HepG2 (cell line): ENCODE measurements around the gene TLCD3A. TPM values are rescaled to one million over a fixed set of nuclear protein-coding genes. Genes with fewer than 3 reads are reported as not detected.

ENCODE experiments used
- ATAC-seq: fragments of 200-7000 bp; cut with Tn5 transposase; 3 replicates; pipeline ENCODE4 v1.9.1; 2020; ENCODE audit warnings: mild to moderate bottlenecking, moderate library complexity
- BruUV-seq: library from RNA; stranded (reverse); fragments of 400-500 nt; replicated peaks from 2 replicates; lab custom pipeline; 2021; lab: Mats Ljungman, UMichigan
- CTCF ChIA-PET: fragments of 300-600 bp; formaldehyde crosslinking; extraction: SDS; loops from one replicate; lab custom pipeline; 2021; ENCODE audit warnings: low total read pairs, inconsistent platforms, low intra/inter-chr PET ratio; lab: Yijun Ruan, JAX
- POLR2A ChIA-PET: fragments of 350-600 bp; sonication (Branson Sonifier 250); formaldehyde crosslinking; loops from one replicate; lab custom pipeline; 2020; ENCODE audit warnings: antibody characterized with exemption, inconsistent platforms; lab: Yijun Ruan, JAX
- DNase-seq: peaks from one replicate; pipeline ENCODE4 v3.0.0-alpha.2; 2015; ENCODE audit warnings: low spot score
- FAIRE-seq: peaks from 3 replicates; lab custom pipeline; 2011; peaks lifted over from hg19 to GRCh38; lab: Jason Lieb, UNC
- H2AFZ ChIP-seq: one replicate; pipeline ENCODE4 v1.6.1; 2011; ENCODE audit warnings: low read length, inconsistent platforms
- H3K27ac ChIP-seq: fragments of 300-600 bp; 3 replicates; pipeline ENCODE4 v1.8.0; 2011; ENCODE audit warnings: mixed run types, mild to moderate bottlenecking, mixed read lengths, low read length, inconsistent platforms; ENCODE audit not compliant: insufficient read depth; ENCODE audit errors: extremely low read length
- H3K27me3 ChIP-seq, 2 experiments: fragments of 200-600 bp in 1 of 2; 2 replicates in 1 of 2; 3 replicates in 1 of 2; pipeline versions ENCODE4 v1.6.0 to v1.8.0; 2011; ENCODE audit warnings: low read length in 2 of 2, mild to moderate bottlenecking in 2 of 2, moderate library complexity in 2 of 2, inconsistent platforms in 1 of 2; ENCODE audit not compliant: insufficient read depth in 2 of 2, control insufficient read depth in 1 of 2
- H3K36me3 ChIP-seq, 2 experiments: fragments of 200-600 bp in 1 of 2; replicated peaks in 1 of 2; 2 replicates in 1 of 2; 3 replicates in 1 of 2; pipeline versions ENCODE4 v1.5.1 to v1.8.0; 2011; ENCODE audit warnings: low read length in 2 of 2, inconsistent platforms in 1 of 2; ENCODE audit not compliant: insufficient read depth in 2 of 2, control insufficient read depth in 1 of 2
- H3K4me1 ChIP-seq: 2 replicates; pipeline ENCODE4 v1.5.1; 2012; ENCODE audit warnings: low read length, inconsistent platforms; ENCODE audit not compliant: insufficient read depth
- H3K4me2 ChIP-seq: 2 replicates; pipeline ENCODE4 v1.6.0; 2011; ENCODE audit warnings: low read depth, low read length, inconsistent platforms
- H3K4me3 ChIP-seq, 3 experiments: fragments of 200-600 bp in 1 of 3; sonication (generic), shearing (Covaris generic) in 1 of 3; replicated peaks in 1 of 3; 2 replicates each; pipeline ENCODE4 v1.5.1; 2011 to 2016; ENCODE audit warnings: low read length in 3 of 3, inconsistent platforms in 2 of 3, low read depth in 2 of 3, mild to moderate bottlenecking in 2 of 3, control low read depth in 1 of 3, mixed read lengths in 1 of 3; ENCODE audit not compliant: insufficient read depth in 1 of 3
- H3K79me2 ChIP-seq: one replicate; pipeline ENCODE4 v1.6.1; 2011; ENCODE audit warnings: low read length, inconsistent platforms; ENCODE audit not compliant: insufficient read depth
- H3K9ac ChIP-seq: 2 replicates; pipeline ENCODE4 v1.6.0; 2011; ENCODE audit warnings: mild to moderate bottlenecking, low read depth, low read length, inconsistent platforms; ENCODE audit not compliant: insufficient read depth
- H3K9me3 ChIP-seq: 2 replicates; pipeline ENCODE4 v1.5.1; 2012; ENCODE audit warnings: mild to moderate bottlenecking, low read length
- H4K20me1 ChIP-seq: 2 replicates; pipeline ENCODE4 v1.6.0; 2011; ENCODE audit warnings: inconsistent platforms, mild to moderate bottlenecking, low read length, moderate library complexity; ENCODE audit not compliant: insufficient read depth
- FOXO4 ChIP-seq: sonication (generic); formaldehyde crosslinking; conservative IDR thresholded peaks from 2 replicates; pipeline ENCODE4 v1.8.1; 2023; ENCODE audit warnings: missing genetic modification reagents
- HBP1 ChIP-seq: IDR thresholded peaks from 2 replicates; pipeline ENCODE4 v1.6.1; 2016; ENCODE audit warnings: low read depth, control low read depth
- MAFF ChIP-seq: IDR thresholded peaks from 2 replicates; pipeline ENCODE4 v1.6.1; 2011; ENCODE audit warnings: low read depth, low read length, improper control_type of control experiment
- NFE2 ChIP-seq: sonication (generic); formaldehyde crosslinking; IDR thresholded peaks from 2 replicates; pipeline ENCODE4 v1.4.0; 2020; ENCODE audit warnings: missing genetic modification reagents
- ZBTB39 ChIP-seq: sonication (generic); formaldehyde crosslinking; IDR thresholded peaks from 2 replicates; pipeline ENCODE4 v1.5.0; 2020; ENCODE audit warnings: missing genetic modification reagents
- ZBTB40 ChIP-seq, 2 experiments: fragments of 450-650 bp in 1 of 2; sonication (generic) in 1 of 2; formaldehyde crosslinking in 1 of 2; IDR thresholded peaks; 2 replicates each; pipeline versions ENCODE4 v1.6.1 to v1.8.0; 2016 to 2022; ENCODE audit warnings: antibody characterized with exemption in 1 of 2, mild to moderate bottlenecking in 1 of 2, missing genetic modification reagents in 1 of 2
- ZFP91 ChIP-seq: sonication (generic); formaldehyde crosslinking; IDR thresholded peaks from 2 replicates; pipeline ENCODE4 v1.9.0; 2022; ENCODE audit warnings: missing genetic modification reagents, mild to moderate bottlenecking, borderline replicate concordance
- WGBS: methylation state at CpG from one replicate; pipeline ENCODE4 v1.1.6; 2017; ENCODE audit warnings: low lambda C conversion rate; 5-methylcytosine and 5-hydroxymethylcytosine counted together
- in situ Hi-C: cut with HindIII; loops from 2 replicates; pipeline ENCODE4 v1.10.0; 2017; ENCODE audit warnings: low pct_unique_long_range_greater_than_20kb; ENCODE audit not compliant: extremely low pct_ligation_motif_present
- intact Hi-C: fragments of 100-400 bp; cut with micrococcal nuclease; formaldehyde crosslinking; loops from one replicate; pipeline ENCODE4 v1.10.0; 2022; ENCODE audit not compliant: unreplicated experiment
- polyA plus RNA-seq, 8 experiments: library from polyadenylated mRNA; depleted of rRNA in 3 of 8; stranded (reverse) in 7 of 8; unstranded in 1 of 8; fragments of >200 nt; fragmentation: Illumina TruSeq in 4 of 8; extraction: Trizol in 4 of 8; gene quantifications; 2 replicates each; pipeline versions ENCODE4 v1.2.1 to v1.2.3, GENCODE V29; 2011 to 2016; ENCODE audit warnings: low read depth in 4 of 8, missing spikeins in 1 of 8, mixed read lengths in 1 of 8; ENCODE audit not compliant: insufficient read depth in 1 of 8
- total RNA-seq, 5 experiments: library from RNA; depleted of rRNA; stranded (reverse); fragments of >200 nt; fragmentation: Illumina TruSeq; extraction: Trizol; gene quantifications; 2 replicates each; pipeline ENCODE4 v1.2.3, GENCODE V29; 2016; ENCODE audit warnings: low read depth in 1 of 5

The TLCD3A gene
- total and polyA plus RNA-seq, 2 of the 13 experiments (the other 11 are each of a cell fraction or from before 2014, with no cell fraction given), result 25.2 to 46.6 TPM

GRCh38 chr17:773016-773415 is 40.6 kb downstream of the TLCD3A start:
- H3K9ac ChIP-seq, result no peak overlapping the region
- intact Hi-C loops (no loop called here), in situ Hi-C loops (no loop called here)
- H3K4me3 ChIP-seq, result no peak overlapping the region
- no peak overlapping the region for H3K4me2 ChIP-seq
- ChIA-PET POLR2A (no interaction called here), CTCF (no interaction called here)
- no peak for FAIRE-seq
- H3K27me3 ChIP-seq, result no peaks in the 10 kb centered on the region
- no peak overlapping the region for H3K27ac ChIP-seq
- no peak overlapping the region for H2AFZ ChIP-seq
- DNase-seq, result no peak
- H3K9me3 ChIP-seq, result no peaks in the 10 kb centered on the region
- peaks cover 11% of the 10 kb centered on the region for H3K4me1 ChIP-seq
- no TSS peak for BruUV-seq
- no peak for ATAC-seq
- H3K36me3 ChIP-seq, result peaks cover 29 to 80% of the 10 kb centered on the region in 2 experiments
- H3K79me2 ChIP-seq, result peaks cover 2% of the 10 kb centered on the region
- WGBS, result 97% methylated on average over 5 of the region's 5 CpGs
- no peaks in the 10 kb centered on the region for H4K20me1 ChIP-seq
- no peak for TF ChIP-seq NFE2 (CRISPR knock-in tag)
- no peak for TF ChIP-seq HBP1 (CRISPR knock-in tag)
- no peak for TF ChIP-seq ZFP91 (CRISPR knock-in tag)
- no peak for TF ChIP-seq FOXO4
- TF ChIP-seq ZBTB39 (CRISPR knock-in tag), result no peak
- TF ChIP-seq ZBTB40 (IDR thresholded peaks at IDR 0.05), result no peak
- TF ChIP-seq ZBTB40 (CRISPR knock-in tag; IDR thresholded peaks at IDR 0.05), result no peak
- no peak for TF ChIP-seq MAFF
